ENCODE data around the gene LEAP2.

LEAP2 gene

DNA sequence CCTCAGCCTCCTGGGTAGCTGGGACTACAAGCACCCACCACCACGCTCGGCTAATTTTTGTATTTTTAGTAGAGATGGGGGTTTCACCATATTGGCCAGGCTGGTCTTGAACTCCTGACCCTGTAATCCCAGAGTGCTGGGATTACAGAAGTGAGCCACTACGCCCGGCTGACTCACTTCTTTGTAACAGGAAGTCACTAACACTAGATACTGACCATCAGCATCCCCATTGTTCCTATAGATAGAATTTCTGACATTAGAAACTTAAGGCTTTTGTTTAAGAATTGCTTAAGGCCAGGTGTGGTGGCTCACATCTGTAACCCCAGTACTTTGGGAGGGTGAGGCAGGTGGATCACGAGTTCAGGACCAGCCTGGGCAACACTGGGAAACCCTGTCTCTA, 42.2 kb downstream of the LEAP2 start:
- FAIRE-seq (no peak), DNase-seq (ENCODE audit: insufficient read length, low spot score) (no peak)

DNA sequence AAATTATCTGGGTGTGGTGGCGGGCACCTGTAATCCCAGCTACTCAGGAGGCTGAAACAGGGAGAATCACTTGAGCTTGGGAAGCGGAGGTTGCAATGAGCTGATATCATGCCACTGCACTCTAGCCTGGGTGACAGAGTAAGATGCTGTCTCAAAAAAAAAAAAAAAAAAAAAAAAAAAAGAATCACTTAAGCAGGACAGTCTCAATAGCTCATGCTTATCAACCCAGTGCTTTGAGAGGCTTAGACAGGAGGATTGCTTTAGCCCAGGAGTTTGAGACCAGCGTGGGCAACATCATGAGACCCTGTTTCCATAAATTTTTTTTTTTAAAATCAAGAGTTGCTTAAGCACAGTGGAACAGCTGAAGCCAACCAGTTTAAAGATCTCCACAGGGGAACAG, 42.6 kb downstream of the LEAP2 start:
- no peak for DNase-seq (ENCODE audit: insufficient read length, low spot score)
- no peak for FAIRE-seq
- TF ChIP-seq POLR2A (IDR thresholded peaks at IDR 0.05; ENCODE audit: low read depth, low read length), result no peak

More for the DNA sequence above, 42.2 kb downstream of the LEAP2 start:
- TF ChIP-seq POLR2A (IDR thresholded peaks at IDR 0.05; ENCODE audit: low read depth, low read length), result no peak
